ENCODE data around the gene GPR17. TPM values are rescaled to one million over a fixed set of nuclear protein-coding genes. Genes with fewer than 3 reads are reported as not detected.

Gene GPR17
- total and polyA plus RNA-seq, 2 experiments from 2014 or later = 0.39 TPM; not detected in 1

- Histone ChIP-seq H2AFZ (no peak overlapping the region), H3K27me3 (peaks cover 25% of the 10 kb centered on the region), H3K36me3 (replicated peaks; ENCODE audit: insufficient read depth, low read depth) (no peaks in the 10 kb centered on the region), H3K4me3 (no peak overlapping the region), H3K79me2 (no peaks in the 10 kb centered on the region), H3K4me1 (ENCODE audit: insufficient read depth) (peaks cover 11% of the 10 kb centered on the region), H3K9me3 (ENCODE audit: low read depth) (no peaks in the 10 kb centered on the region), H3K4me2 (no peak overlapping the region), H3K9me2 (replicated peaks; ENCODE audit: insufficient read depth) (no peaks in the 10 kb centered on the region), H4K20me1 (ENCODE audit: insufficient read depth, poor library complexity, severe bottlenecking) (no peaks in the 10 kb centered on the region), H3K27ac (peak overlapping the region; percentile 16)
- TF ChIP-seq CTCF (IDR thresholded peaks at IDR 0.05; ENCODE audit: poor library complexity) = no peak
- TF ChIP-seq EZH2 (IDR thresholded peaks at IDR 0.05; ENCODE audit: borderline replicate concordance) = no peak
- no peak for DNase-seq (ENCODE audit: low spot score)
- 84% methylated on average over 14 of the region's 14 CpGs for WGBS (ENCODE audit: low lambda C conversion rate, missing lambda C conversion rate)
Measured at GRCh38 chr2:127661072-127661649, 15.2 kb downstream of the GPR17 start.

- Histone ChIP-seq H3K9me3 (ENCODE audit: low read depth) (no peaks in the 10 kb centered on the region), H3K36me3 (replicated peaks; ENCODE audit: insufficient read depth, low read depth) (no peaks in the 10 kb centered on the region), H3K27ac (peak overlapping the region; percentile 16), H2AFZ (no peak overlapping the region), H3K4me1 (ENCODE audit: insufficient read depth) (peaks cover 11% of the 10 kb centered on the region), H4K20me1 (ENCODE audit: insufficient read depth, poor library complexity, severe bottlenecking) (no peaks in the 10 kb centered on the region), H3K27me3 (peaks cover 34% of the 10 kb centered on the region), H3K79me2 (no peaks in the 10 kb centered on the region), H3K4me2 (no peak overlapping the region), H3K9me2 (replicated peaks; ENCODE audit: insufficient read depth) (no peaks in the 10 kb centered on the region), H3K4me3 (no peak overlapping the region)
- no peak for DNase-seq (ENCODE audit: low spot score)
- no peak for TF ChIP-seq EZH2phosphoT487 (IDR thresholded peaks at IDR 0.05; ENCODE audit: low read depth, severe bottlenecking, unreplicated experiment)
- no peak for TF ChIP-seq EZH2 (IDR thresholded peaks at IDR 0.05; ENCODE audit: borderline replicate concordance)
- no peak for TF ChIP-seq CTCF (IDR thresholded peaks at IDR 0.05; ENCODE audit: poor library complexity)
- WGBS (ENCODE audit: low lambda C conversion rate, missing lambda C conversion rate) = 82% methylated on average over 9 of the region's 9 CpGs
Measured at GRCh38 chr2:127661949-127662510, 16.1 kb downstream of the GPR17 start.

- Histone ChIP-seq H3K9me3 (ENCODE audit: low read depth) (no peaks in the 10 kb centered on the region), H2AFZ (no peak overlapping the region), H4K20me1 (ENCODE audit: insufficient read depth, poor library complexity, severe bottlenecking) (no peaks in the 10 kb centered on the region), H3K79me2 (no peaks in the 10 kb centered on the region), H3K4me1 (ENCODE audit: insufficient read depth) (peaks cover 11% of the 10 kb centered on the region), H3K27me3 (peaks cover 39% of the 10 kb centered on the region), H3K4me2 (no peak overlapping the region), H3K27ac (no peak overlapping the region), H3K36me3 (replicated peaks; ENCODE audit: insufficient read depth, low read depth) (no peaks in the 10 kb centered on the region), H3K4me3 (no peak overlapping the region), H3K9me2 (replicated peaks; ENCODE audit: insufficient read depth) (no peaks in the 10 kb centered on the region)
- TF ChIP-seq EZH2 (IDR thresholded peaks at IDR 0.05; ENCODE audit: borderline replicate concordance) = no peak
- TF ChIP-seq CTCF (IDR thresholded peaks at IDR 0.05; ENCODE audit: poor library complexity) = no peak
- no peak for TF ChIP-seq EZH2phosphoT487 (IDR thresholded peaks at IDR 0.05; ENCODE audit: low read depth, severe bottlenecking, unreplicated experiment)
- 80% methylated on average over 7 of the region's 9 CpGs for WGBS (ENCODE audit: low lambda C conversion rate, missing lambda C conversion rate)
- DNase-seq (ENCODE audit: low spot score) = no peak
Measured at GRCh38 chr2:127662937-127663565, 17.1 kb downstream of the GPR17 start.
